ENCODE data around the gene RCN1. TPM values are rescaled to one million over a fixed set of nuclear protein-coding genes. Genes with fewer than 3 reads are reported as not detected.

The RCN1 gene
- total and polyA plus RNA-seq, 2 experiments from 2014 or later, result 107 to 140 TPM

DNA sequence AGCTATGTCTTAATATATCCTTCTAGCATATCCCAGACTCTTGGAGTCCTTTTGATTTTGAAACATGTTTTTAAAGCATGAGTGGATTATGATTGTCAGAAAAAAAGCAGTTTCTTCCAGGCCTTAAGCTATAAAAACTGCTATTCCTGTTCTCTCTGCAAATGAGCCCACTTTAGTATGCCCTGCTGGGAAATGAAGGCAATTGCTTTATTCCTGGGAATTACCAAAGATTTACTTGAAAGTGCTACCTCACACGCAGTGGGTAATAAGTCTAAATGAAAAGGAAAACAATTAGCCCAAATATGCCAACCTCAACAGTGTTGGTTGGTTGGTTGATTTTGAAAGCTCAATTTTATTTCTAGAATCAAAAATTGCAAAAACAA, 17.2 kb upstream of the RCN1 start:
- H3K27me3 ChIP-seq (ENCODE audit: insufficient read depth), result no peaks in the 10 kb centered on the region
- no peak overlapping the region for H3K4me3 ChIP-seq
- peaks cover 3% of the 10 kb centered on the region; the same call in 1 of the 3 replicates for H3K9me3 Mint-ChIP-seq
- H2AFZ ChIP-seq, result peak overlapping the region; percentile 23; the same call in 1 of the 2 replicates
- H3K4me3 Mint-ChIP-seq, result no peak overlapping the region
- no peaks in the 10 kb centered on the region for H3K36me3 Mint-ChIP-seq (ENCODE audit: low read depth)
- H3K4me1 Mint-ChIP-seq, result peaks cover 27% of the 10 kb centered on the region
- H3K36me3 ChIP-seq (ENCODE audit: insufficient read depth), result no peaks in the 10 kb centered on the region
- peaks cover 6% of the 10 kb centered on the region for H3K27me3 Mint-ChIP-seq (ENCODE audit: insufficient read depth, low read depth, poor library complexity)
- no peak for DNase-seq (ENCODE audit: low spot score)
- no peak for TF ChIP-seq ZNF462 (CRISPR knock-in tag; IDR thresholded peaks at IDR 0.05)
- TF ChIP-seq ZNF114 (CRISPR knock-in tag; IDR thresholded peaks at IDR 0.05), result no peak
- TF ChIP-seq STAT1 (IDR thresholded peaks at IDR 0.05; ENCODE audit: unreplicated experiment), result no peak
- TF ChIP-seq, protein P1, sequence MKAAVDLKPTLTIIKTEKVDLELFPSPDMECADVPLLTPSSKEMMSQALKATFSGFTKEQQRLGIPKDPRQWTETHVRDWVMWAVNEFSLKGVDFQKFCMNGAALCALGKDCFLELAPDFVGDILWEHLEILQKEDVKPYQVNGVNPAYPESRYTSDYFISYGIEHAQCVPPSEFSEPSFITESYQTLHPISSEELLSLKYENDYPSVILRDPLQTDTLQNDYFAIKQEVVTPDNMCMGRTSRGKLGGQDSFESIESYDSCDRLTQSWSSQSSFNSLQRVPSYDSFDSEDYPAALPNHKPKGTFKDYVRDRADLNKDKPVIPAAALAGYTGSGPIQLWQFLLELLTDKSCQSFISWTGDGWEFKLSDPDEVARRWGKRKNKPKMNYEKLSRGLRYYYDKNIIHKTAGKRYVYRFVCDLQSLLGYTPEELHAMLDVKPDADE (IDR thresholded peaks at IDR 0.05), result no peak
- H3K4me2 ChIP-seq, result no peak overlapping the region
- H3K79me2 ChIP-seq (replicated peaks; ENCODE audit: insufficient read depth), result no peaks in the 10 kb centered on the region
- no peak for ATAC-seq
- H3K27ac Mint-ChIP-seq, result no peak overlapping the region
- H3K9me2 ChIP-seq (ENCODE audit: insufficient read depth), result peaks cover 10% of the 10 kb centered on the region; the same call in 1 of the 2 replicates
- H3F3A ChIP-seq (replicated peaks; ENCODE audit: low read depth), result no peaks in the 10 kb centered on the region
- H3K27ac ChIP-seq (ENCODE audit: low read depth), result no peak overlapping the region
- no peaks in the 10 kb centered on the region for H4K20me1 ChIP-seq (replicated peaks; ENCODE audit: insufficient read depth)
- peaks cover 7% of the 10 kb centered on the region for H3K4me1 ChIP-seq (ENCODE audit: insufficient read depth)

- Histone ChIP-seq H3K79me2 (replicated peaks; ENCODE audit: insufficient read depth) (no peaks in the 10 kb centered on the region), H3K4me2 (no peak overlapping the region), H3K27ac (ENCODE audit: low read depth) (no peak overlapping the region), H3F3A (replicated peaks; ENCODE audit: low read depth) (no peaks in the 10 kb centered on the region), H3K9me2 (ENCODE audit: insufficient read depth) (peaks cover 15% of the 10 kb centered on the region; the same call in 1 of the 2 replicates), H3K4me1 (ENCODE audit: insufficient read depth) (peaks cover 11% of the 10 kb centered on the region), H3K36me3 (ENCODE audit: insufficient read depth) (no peaks in the 10 kb centered on the region), H4K20me1 (replicated peaks; ENCODE audit: insufficient read depth) (no peaks in the 10 kb centered on the region), H3K4me3 (no peak overlapping the region), H2AFZ (no peak overlapping the region), H3K27me3 (ENCODE audit: insufficient read depth) (no peaks in the 10 kb centered on the region)
- H3K9me3 Mint-ChIP-seq, result peaks cover 3% of the 10 kb centered on the region; the same call in 1 of the 3 replicates
- H3K36me3 Mint-ChIP-seq (ENCODE audit: low read depth), result no peaks in the 10 kb centered on the region
- DNase-seq (ENCODE audit: low spot score) (no peak), ATAC-seq (no peak)
- no peak overlapping the region for H3K4me3 Mint-ChIP-seq
- H3K27ac Mint-ChIP-seq, result no peak overlapping the region
- H3K27me3 Mint-ChIP-seq (ENCODE audit: insufficient read depth, low read depth, poor library complexity), result peaks cover 7% of the 10 kb centered on the region
- H3K4me1 Mint-ChIP-seq, result peaks cover 22% of the 10 kb centered on the region
- no peak for TF ChIP-seq ZNF462 (CRISPR knock-in tag; IDR thresholded peaks at IDR 0.05)
- TF ChIP-seq POLR2AphosphoS5 (IDR thresholded peaks at IDR 0.05; ENCODE audit: low read depth), result no peak
- no peak for TF ChIP-seq STAT1 (IDR thresholded peaks at IDR 0.05; ENCODE audit: unreplicated experiment)
Measured at GRCh38 chr11:32079553-32079952, 11.3 kb upstream of the RCN1 start.
